Anterior cingulate cortex (tissue), 58 donors: Measurements from ENCODE around the gene FRMD4A.
"Not testable (repeated sequence)": the region's sequence is repeated elsewhere in the genome, so short reads cannot be mapped to it uniquely, and the experiment has no call there.

Experiments
- DNase-seq, 58 donors: peaks; one replicate each; lab custom pipeline; 2025; lab: John Stamatoyannopoulos, UW

The FRMD4A gene

GRCh38 chr10:13787015-13787421 is 543.7 kb downstream of the FRMD4A start:
- DNase-seq, result peak in 3 of 58 donors; percentile 12 to 34 (median 13)

- DNase-seq, result peak in 1 of 58 donors; percentile 3
Observed at GRCh38 chr10:13784067-13784466, 546.7 kb downstream of the FRMD4A start.

GRCh38 chr10:13779748-13780147 is 551.0 kb downstream of the FRMD4A start:
- no peak for DNase-seq

- not testable (repeated sequence) for DNase-seq
Observed at GRCh38 chr10:13778693-13778960, 552.1 kb downstream of the FRMD4A start.

GRCh38 chr10:13776861-13777311 is 553.8 kb downstream of the FRMD4A start:
- no peak for DNase-seq

- DNase-seq, result no peak
Observed at GRCh38 chr10:13775786-13776775, 554.6 kb downstream of the FRMD4A start.

- DNase-seq, result no peak
Observed at GRCh38 chr10:13774303-13774893, 556.3 kb downstream of the FRMD4A start.

- DNase-seq, result no peak
Observed at GRCh38 chr10:13773496-13774170, 557.1 kb downstream of the FRMD4A start.

GRCh38 chr10:13773043-13773442 is 557.7 kb downstream of the FRMD4A start:
- no peak for DNase-seq

GRCh38 chr10:13771992-13772391 is 558.7 kb downstream of the FRMD4A start:
- no peak for DNase-seq

GRCh38 chr10:13770760-13771493 is 559.8 kb downstream of the FRMD4A start:
- DNase-seq, result no peak

- no peak for DNase-seq
Observed at GRCh38 chr10:13769946-13770345, 560.8 kb downstream of the FRMD4A start.

GRCh38 chr10:13767676-13768178 is 563.0 kb downstream of the FRMD4A start:
- no peak for DNase-seq

GRCh38 chr10:13767148-13767547 is 563.6 kb downstream of the FRMD4A start:
- DNase-seq, result not testable (repeated sequence)

- DNase-seq, result no peak
Observed at GRCh38 chr10:13765641-13766341, 564.9 kb downstream of the FRMD4A start.

- DNase-seq, result no peak
Observed at GRCh38 chr10:13761490-13762091, 569.1 kb downstream of the FRMD4A start.

GRCh38 chr10:13759168-13759567 is 571.6 kb downstream of the FRMD4A start:
- DNase-seq, result no peak

- no peak for DNase-seq
Observed at GRCh38 chr10:13758756-13759155, 572.0 kb downstream of the FRMD4A start.

- no peak for DNase-seq
Observed at GRCh38 chr10:13758312-13758711, 572.4 kb downstream of the FRMD4A start.
